A549 (cell line): ENCODE measurements around the gene TCP10L. TPM values are rescaled to one million over a fixed set of nuclear protein-coding genes. Genes with fewer than 3 reads are reported as not detected.

Source experiments
- ATAC-seq, 2 experiments: fragments of 200-7000 bp in 1 of 2; fragments of >200 bp in 1 of 2; cut with Nextera tagmentation in 1 of 2; cut with Tn5 transposase in 1 of 2; 3 replicates each; pipeline versions ENCODE4 v1.8.0 to v1.9.1; 2018 to 2020; ENCODE audit warnings: mild to moderate bottlenecking in 1 of 2, moderate library complexity in 1 of 2
- CTCF ChIA-PET: fragments of 300-600 bp; sonication (Branson Sonifier 250); formaldehyde crosslinking; extraction: SDS; loops from one replicate; lab custom pipeline; 2021; ENCODE audit warnings: antibody characterized with exemption, inconsistent platforms; lab: Yijun Ruan, JAX
- POLR2A ChIA-PET: fragments of 350-600 bp; formaldehyde crosslinking; extraction: SDS; loops from one replicate; lab custom pipeline; 2021; ENCODE audit warnings: antibody characterized with exemption, inconsistent platforms; lab: Yijun Ruan, JAX
- DNase-seq, 2 experiments: peaks; one replicate each; pipeline versions ENCODE4 v3.0.0 to v3.0.0-alpha.2; 2011 to 2016; ENCODE audit warnings: low read depth in 1 of 2, low spot score in 1 of 2
- FAIRE-seq: peaks from 2 replicates; lab custom pipeline; 2011; peaks lifted over from hg19 to GRCh38; lab: Jason Lieb, UNC
- H3K27ac ChIP-seq, 2 experiments: fragments of >200 bp; sonication (Bioruptor Twin); formaldehyde crosslinking; 3 replicates each; pipeline ENCODE4 v1.5.1; 2016 to 2017
- H3K4me1 ChIP-seq: fragments of >200 bp; sonication (Bioruptor Twin); formaldehyde crosslinking; 3 replicates; pipeline ENCODE4 v1.6.1; 2016
- H3K4me2 ChIP-seq: fragments of >200 bp; sonication (Bioruptor Twin); formaldehyde crosslinking; 3 replicates; pipeline ENCODE4 v1.6.1; 2016
- H3K4me3 ChIP-seq: fragments of >200 bp; sonication (Bioruptor Twin); formaldehyde crosslinking; 3 replicates; pipeline ENCODE4 v1.5.1; 2016
- H3K9me3 ChIP-seq: fragments of >200 bp; sonication (Bioruptor Twin); formaldehyde crosslinking; 3 replicates; pipeline ENCODE4 v1.6.1; 2016
- CBX2 ChIP-seq: fragments of 200-600 bp; sonication (generic); IDR thresholded peaks from 2 replicates; pipeline ENCODE4 v1.6.1; 2016; ENCODE audit warnings: low read depth, mild to moderate bottlenecking, borderline replicate concordance
- CEBPB ChIP-seq, 2 experiments: fragments of >200 bp in 1 of 2; sonication (Bioruptor Twin) in 1 of 2; formaldehyde crosslinking in 1 of 2; IDR thresholded peaks; 2 replicates each; pipeline ENCODE4 v1.6.1; 2012 to 2016
- CHD2 ChIP-seq: fragments of 150-350 bp; IDR thresholded peaks from 2 replicates; pipeline ENCODE4 v1.6.1; 2014; ENCODE audit warnings: low read length; ENCODE audit not compliant: partially characterized antibody
- E2F6 ChIP-seq: IDR thresholded peaks from 2 replicates; pipeline ENCODE4 v1.6.1; 2012; ENCODE audit warnings: low read depth, borderline replicate concordance
- EHF ChIP-seq: fragments of 250-450 bp; sonication (Bioruptor Pico); IDR thresholded peaks from 2 replicates; pipeline ENCODE4 v1.5.0; 2020; ENCODE audit warnings: mild to moderate bottlenecking
- ESRRA ChIP-seq: fragments of 150-350 bp; IDR thresholded peaks from 2 replicates; pipeline ENCODE4 v1.6.1; 2014; ENCODE audit warnings: mild to moderate bottlenecking, low read length, borderline replicate concordance
- FOSL2 ChIP-seq, 2 experiments: fragments of 450-650 bp in 1 of 2; fragments of >200 bp in 1 of 2; sonication (Bioruptor Twin) in 1 of 2; formaldehyde crosslinking; IDR thresholded peaks; 2 replicates each; pipeline versions ENCODE4 v1.5.0 to v1.6.1; 2016 to 2020; ENCODE audit warnings: mild to moderate bottlenecking in 1 of 2, moderate library complexity in 1 of 2
- GATA3 ChIP-seq: IDR thresholded peaks from 2 replicates; pipeline ENCODE4 v1.6.1; 2012; ENCODE audit warnings: borderline replicate concordance
- HDAC2 ChIP-seq: fragments of 200-600 bp; sonication (generic); IDR thresholded peaks from 2 replicates; pipeline ENCODE4 v1.6.1; 2016
- HES2 ChIP-seq: fragments of >200 bp; sonication (Bioruptor Twin); formaldehyde crosslinking; IDR thresholded peaks from 2 replicates; pipeline ENCODE4 v1.6.1; 2016
- HEYL ChIP-seq: fragments of 250-450 bp; sonication (Bioruptor Pico); IDR thresholded peaks from 2 replicates; pipeline ENCODE4 v1.8.0; 2021; ENCODE audit warnings: mild to moderate bottlenecking, moderate library complexity
- HOXB13 ChIP-seq: fragments of 250-450 bp; sonication (Bioruptor Pico); IDR thresholded peaks from 2 replicates; pipeline ENCODE4 v1.5.0; 2020; ENCODE audit warnings: low read depth, mild to moderate bottlenecking, moderate library complexity
- JUNB ChIP-seq: fragments of >200 bp; sonication (Bioruptor Twin); formaldehyde crosslinking; IDR thresholded peaks from 2 replicates; pipeline ENCODE4 v1.6.1; 2016
- MAX ChIP-seq: IDR thresholded peaks from 2 replicates; pipeline ENCODE4 v1.6.1; 2012
- MAZ ChIP-seq: fragments of 150-350 bp; IDR thresholded peaks from 2 replicates; pipeline ENCODE4 v1.6.1; 2014; ENCODE audit warnings: antibody characterized with exemption, low read depth, low read length, borderline replicate concordance
- NFE2L2 ChIP-seq: fragments of 150-350 bp; conservative IDR thresholded peaks from 2 replicates; pipeline ENCODE4 v1.6.1; 2014; ENCODE audit warnings: low read length
- POLR2A ChIP-seq: IDR thresholded peaks from 2 replicates; pipeline ENCODE4 v1.6.1; 2012; ENCODE audit warnings: mild to moderate bottlenecking, low read length
- POLR2AphosphoS2 ChIP-seq: conservative IDR thresholded peaks from 2 replicates; pipeline ENCODE4 v1.6.1; 2012; ENCODE audit warnings: low read length, improper control_type of control experiment, inconsistent platforms
- RAD21 ChIP-seq, 2 experiments: fragments of >200 bp in 1 of 2; sonication (Bioruptor Twin) in 1 of 2; formaldehyde crosslinking in 1 of 2; IDR thresholded peaks in 1 of 2; conservative IDR thresholded peaks in 1 of 2; 2 replicates in 1 of 2; 3 replicates in 1 of 2; pipeline ENCODE4 v1.6.1; 2012 to 2018; ENCODE audit warnings: inconsistent platforms in 1 of 2
- SMC3 ChIP-seq: fragments of >200 bp; sonication (Bioruptor Twin); formaldehyde crosslinking; IDR thresholded peaks from 3 replicates; pipeline ENCODE4 v1.6.1; 2018; ENCODE audit warnings: inconsistent platforms
- TP53 ChIP-seq: fragments of 250-450 bp; sonication (Bioruptor Pico); IDR thresholded peaks from 2 replicates; pipeline ENCODE4 v1.5.0; 2021; ENCODE audit warnings: mild to moderate bottlenecking, moderate library complexity
- ZC3H11A ChIP-seq: fragments of 450-650 bp; IDR thresholded peaks from 2 replicates; pipeline ENCODE4 v1.6.1; 2014; ENCODE audit warnings: antibody characterized with exemption, mild to moderate bottlenecking
- ZFP36 ChIP-seq: fragments of 450-650 bp; IDR thresholded peaks from 2 replicates; pipeline ENCODE4 v1.6.1; 2014; ENCODE audit warnings: borderline replicate concordance; ENCODE audit not compliant: partially characterized antibody
- ZNF302 ChIP-seq: fragments of 250-450 bp; sonication (Bioruptor Pico); IDR thresholded peaks from 2 replicates; pipeline ENCODE4 v1.9.0; 2021; ENCODE audit warnings: inconsistent platforms, mild to moderate bottlenecking, moderate library complexity
- WGBS: methylation state at CpG from one replicate; pipeline ENCODE4 v1.1.6; 2017; ENCODE audit errors: missing lambda C conversion rate; 5-methylcytosine and 5-hydroxymethylcytosine counted together
- polyA plus RNA-seq, 4 experiments: library from polyadenylated mRNA; depleted of rRNA in 3 of 4; stranded (reverse); fragments of >200 nt; fragmentation: RNase III in 1 of 4; extraction: RNeasy Plus Mini Kit Qiagen cat#74134 plus additional on column Dnase treatment in 1 of 4; gene quantifications; 2 replicates in 3 of 4; 3 replicates in 1 of 4; pipeline ENCODE4 v1.2.3, GENCODE V29; 2011 to 2017
- TF ChIP-seq, protein P1 (sequence below): fragments of 450-650 bp; IDR thresholded peaks from 2 replicates; pipeline ENCODE4 v1.6.1; 2014; ENCODE audit warnings: antibody characterized with exemption
- TF ChIP-seq, protein P2 (sequence below): fragments of 150-350 bp; IDR thresholded peaks from 2 replicates; pipeline ENCODE4 v1.6.1; 2014; ENCODE audit warnings: low read depth, mild to moderate bottlenecking, low read length

Gene TCP10L
- polyA plus RNA-seq, 2 of the 4 experiments (the other 2 are of a cell fraction) = 0.62 to 1.2 TPM

DNA sequence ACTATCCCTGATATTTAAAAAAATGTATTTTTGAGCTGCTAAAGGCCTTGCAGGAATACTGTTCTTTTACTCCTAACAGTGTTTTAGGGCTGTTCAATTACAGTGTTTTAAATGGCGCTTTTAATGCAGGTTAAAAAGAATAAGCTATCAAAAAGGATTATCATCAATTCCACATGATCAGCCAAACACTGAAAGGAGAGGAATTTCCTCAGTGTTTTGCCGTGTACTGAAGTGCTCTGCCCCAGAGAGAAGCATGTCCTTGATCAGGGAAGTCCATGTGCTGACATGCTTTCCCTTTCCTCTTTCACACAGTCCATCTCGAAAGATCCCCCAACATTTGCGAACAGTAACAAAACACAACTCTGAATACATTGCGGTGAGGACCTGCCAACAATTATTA, 23.5 kb upstream of the TCP10L start (continued):
- TF ChIP-seq E2F6 = no peak
- no peak for TF ChIP-seq RAD21 (conservative IDR thresholded peaks at IDR 0.05 in 1 of 2, IDR thresholded peaks at IDR 0.05 in 1 of 2)
- TF ChIP-seq MAZ = no peak
- TF ChIP-seq HEYL (CRISPR knock-in tag) = no peak
- no peak for TF ChIP-seq HDAC2
- TF ChIP-seq, protein P1, sequence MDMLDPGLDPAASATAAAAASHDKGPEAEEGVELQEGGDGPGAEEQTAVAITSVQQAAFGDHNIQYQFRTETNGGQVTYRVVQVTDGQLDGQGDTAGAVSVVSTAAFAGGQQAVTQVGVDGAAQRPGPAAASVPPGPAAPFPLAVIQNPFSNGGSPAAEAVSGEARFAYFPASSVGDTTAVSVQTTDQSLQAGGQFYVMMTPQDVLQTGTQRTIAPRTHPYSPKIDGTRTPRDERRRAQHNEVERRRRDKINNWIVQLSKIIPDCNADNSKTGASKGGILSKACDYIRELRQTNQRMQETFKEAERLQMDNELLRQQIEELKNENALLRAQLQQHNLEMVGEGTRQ = no peak
- TF ChIP-seq, all 56 proteins: peak for 0

- Histone ChIP-seq H3K9me3 (no peaks in the 10 kb centered on the region), H3K4me3 (no peak overlapping the region), H3K27ac (no peak overlapping the region), H3K4me2 (no peak overlapping the region), H3K4me1 (no peaks in the 10 kb centered on the region)
- POLR2A ChIA-PET = no interaction called here
- ATAC-seq = no peak
- FAIRE-seq = no peak
- CTCF ChIA-PET = interaction anchor here (0.5 to 1.1 kb wide), 2 partner anchors 166 to 219 kb away, joined by 3 read pairs; partner anchors contain the start of gene PAXBP1
- no peak for DNase-seq
- no peak for TF ChIP-seq ZC3H11A
- TF ChIP-seq ZFP36 = no peak
- no peak for TF ChIP-seq NFE2L2
- TF ChIP-seq CHD2 = no peak
- WGBS = 91% methylated on average over 8 of the region's 8 CpGs
Observed at GRCh38 chr21:32605469-32605868, 20.1 kb upstream of the TCP10L start.

DNA sequence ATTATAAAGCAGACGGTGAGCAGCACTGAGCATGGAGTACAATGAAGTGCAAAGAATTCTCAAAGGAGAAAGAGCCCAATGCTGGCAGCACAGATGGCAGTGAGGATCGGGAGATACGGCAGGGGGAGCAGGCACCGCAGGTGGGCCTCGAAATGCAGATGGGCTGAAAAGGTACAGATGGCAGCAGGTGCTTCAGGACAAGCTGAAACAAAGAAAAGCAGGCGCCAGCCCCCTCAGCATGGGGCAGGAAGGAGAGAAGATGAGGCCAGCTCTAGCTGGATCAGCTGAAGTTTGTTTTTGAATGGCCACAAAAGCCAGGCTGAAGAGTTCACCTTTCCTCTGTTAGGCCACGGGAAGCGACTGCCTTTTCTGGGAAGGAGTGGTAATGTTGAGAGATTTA, 19.1 kb upstream of the TCP10L start:
- DNase-seq = no peak
- ATAC-seq = no peak
- Histone ChIP-seq H3K9me3 (no peaks in the 10 kb centered on the region), H3K4me3 (no peak overlapping the region), H3K27ac (no peak overlapping the region), H3K4me2 (no peak overlapping the region), H3K4me1 (no peaks in the 10 kb centered on the region)
- no peak for TF ChIP-seq JUNB
- TF ChIP-seq MAX = no peak
- no peak for TF ChIP-seq CBX2
- TF ChIP-seq ZNF302 (CRISPR knock-in tag) = no peak
- TF ChIP-seq, protein P2, sequence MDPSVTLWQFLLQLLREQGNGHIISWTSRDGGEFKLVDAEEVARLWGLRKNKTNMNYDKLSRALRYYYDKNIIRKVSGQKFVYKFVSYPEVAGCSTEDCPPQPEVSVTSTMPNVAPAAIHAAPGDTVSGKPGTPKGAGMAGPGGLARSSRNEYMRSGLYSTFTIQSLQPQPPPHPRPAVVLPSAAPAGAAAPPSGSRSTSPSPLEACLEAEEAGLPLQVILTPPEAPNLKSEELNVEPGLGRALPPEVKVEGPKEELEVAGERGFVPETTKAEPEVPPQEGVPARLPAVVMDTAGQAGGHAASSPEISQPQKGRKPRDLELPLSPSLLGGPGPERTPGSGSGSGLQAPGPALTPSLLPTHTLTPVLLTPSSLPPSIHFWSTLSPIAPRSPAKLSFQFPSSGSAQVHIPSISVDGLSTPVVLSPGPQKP = no peak
- TF ChIP-seq ZC3H11A = no peak
- TF ChIP-seq EHF = no peak
- no peak for TF ChIP-seq HES2
- no peak for TF ChIP-seq GATA3
- no peak for TF ChIP-seq HOXB13 (CRISPR knock-in tag)
- no peak for TF ChIP-seq ZFP36
- TF ChIP-seq TP53 (CRISPR knock-in tag) = no peak
- TF ChIP-seq MAZ = no peak
- no peak for TF ChIP-seq POLR2A
- TF ChIP-seq SMC3 = no peak
- TF ChIP-seq POLR2AphosphoS2 = no peak
- no peak for TF ChIP-seq ESRRA
- TF ChIP-seq FOSL2 (IDR thresholded peaks at IDR 0.05) = no peak
- TF ChIP-seq FOSL2 (CRISPR knock-in tag; IDR thresholded peaks at IDR 0.05) = no peak
- no peak for TF ChIP-seq CEBPB (IDR thresholded peaks at IDR 0.05)
- WGBS = 93% methylated on average over 8 of the region's 8 CpGs
- FAIRE-seq = no peak
- CTCF ChIA-PET = interaction anchor here (1.0 to 1.1 kb wide), 2 partner anchors 13 to 198 kb away, joined by 3 read pairs; no protein-coding TSS in a partner anchor
- POLR2A ChIA-PET = no interaction called here
